Type B pancreatic cell (in vitro differentiated cells): ENCODE results near the gene PAM16. TPM values are rescaled to one million over a fixed set of nuclear protein-coding genes. Genes with fewer than 3 reads are reported as not detected.

Experiments
- DNase-seq: peaks from one replicate; pipeline ENCODE4 v3.0.0; 2021; ENCODE audit warnings: mixed read lengths; ENCODE audit not compliant: unreplicated experiment; ENCODE audit errors: extremely low spot score
- H3K27ac Mint-ChIP-seq: 2 replicates; pipeline ENCODE4 v1.8.0; 2021; ENCODE audit warnings: mild to moderate bottlenecking, mixed read lengths
- H3K27me3 Mint-ChIP-seq: 2 replicates; pipeline ENCODE4 v1.8.0; 2021; ENCODE audit warnings: mixed read lengths
- H3K36me3 Mint-ChIP-seq: 2 replicates; pipeline ENCODE4 v1.8.0; 2021; ENCODE audit warnings: mixed read lengths
- H3K4me1 Mint-ChIP-seq: one replicate; pipeline ENCODE4 v1.8.0; 2021; ENCODE audit warnings: mixed read lengths; ENCODE audit not compliant: unreplicated experiment
- H3K4me3 Mint-ChIP-seq: 2 replicates; pipeline ENCODE4 v1.8.0; 2021; ENCODE audit warnings: mild to moderate bottlenecking, mixed read lengths
- H3K9me3 Mint-ChIP-seq: 2 replicates; pipeline ENCODE4 v1.8.0; 2021; ENCODE audit warnings: mixed read lengths
- CTCF ChIP-seq: fragments of 200-600 bp; sonication (generic); conservative IDR thresholded peaks from 2 replicates; pipeline ENCODE4 v1.5.0; 2021; ENCODE audit warnings: antibody characterized with exemption, mild to moderate bottlenecking
- total RNA-seq: library from RNA; stranded (reverse); gene quantifications from 2 replicates; pipeline ENCODE4 v1.2.1, GENCODE V29; 2021; ENCODE audit warnings: low replicate concordance

PAM16 gene
- total RNA-seq, 1 donor from 2014 or later: 39.3 TPM

GRCh38 chr16:4388271-4389021, 37.3 kb upstream of the PAM16 start:
- Mint-ChIP-seq H3K27ac (peak overlapping the region; percentile 72), H3K4me1 (peaks cover 22% of the 10 kb centered on the region), H3K9me3 (no peaks in the 10 kb centered on the region), H3K27me3 (no peaks in the 10 kb centered on the region), H3K4me3 (no peak overlapping the region), H3K36me3 (no peaks in the 10 kb centered on the region)
- no peak for TF ChIP-seq CTCF
- DNase-seq: no peak

- no peak for DNase-seq
- Mint-ChIP-seq H3K4me3 (no peak overlapping the region), H3K4me1 (peaks cover 23% of the 10 kb centered on the region), H3K36me3 (no peaks in the 10 kb centered on the region), H3K27ac (peak overlapping the region; percentile 26), H3K27me3 (no peaks in the 10 kb centered on the region), H3K9me3 (no peaks in the 10 kb centered on the region)
- TF ChIP-seq CTCF: no peak
Measured at GRCh38 chr16:4387781-4388180, 36.7 kb upstream of the PAM16 start.

- Mint-ChIP-seq H3K9me3 (no peaks in the 10 kb centered on the region), H3K4me1 (peaks cover 22% of the 10 kb centered on the region), H3K36me3 (no peaks in the 10 kb centered on the region), H3K27ac (peak overlapping the region; percentile 26), H3K4me3 (no peak overlapping the region), H3K27me3 (no peaks in the 10 kb centered on the region)
- DNase-seq: no peak
- no peak for TF ChIP-seq CTCF
Measured at GRCh38 chr16:4386951-4387565, 35.9 kb upstream of the PAM16 start.

GRCh38 chr16:4386451-4386805, 35.3 kb upstream of the PAM16 start:
- Mint-ChIP-seq H3K27me3 (no peaks in the 10 kb centered on the region), H3K4me3 (no peak overlapping the region), H3K4me1 (peaks cover 22% of the 10 kb centered on the region), H3K36me3 (no peaks in the 10 kb centered on the region), H3K27ac (no peak overlapping the region), H3K9me3 (no peaks in the 10 kb centered on the region)
- no peak for TF ChIP-seq CTCF
- DNase-seq: no peak

GRCh38 chr16:4385789-4386450, 34.8 kb upstream of the PAM16 start:
- Mint-ChIP-seq H3K27ac (peak overlapping the region; percentile 68), H3K9me3 (no peaks in the 10 kb centered on the region), H3K4me3 (no peak overlapping the region), H3K4me1 (peaks cover 22% of the 10 kb centered on the region), H3K36me3 (no peaks in the 10 kb centered on the region), H3K27me3 (no peaks in the 10 kb centered on the region)
- TF ChIP-seq CTCF: no peak
- no peak for DNase-seq
